Fibroblast of villous mesenchyme (primary cell): ENCODE measurements around the gene NOTCH4. TPM values are rescaled to one million over a fixed set of nuclear protein-coding genes. Genes with fewer than 3 reads are reported as not detected.

ENCODE experiments used
- DNase-seq: peaks from one replicate; pipeline ENCODE4 v3.0.0-alpha.2; 2010; ENCODE audit warnings: low read depth
- H3K4me3 ChIP-seq: 2 replicates; pipeline ENCODE4 v1.5.1; 2011; ENCODE audit warnings: low read depth, mild to moderate bottlenecking, low read length
- total RNA-seq: library from RNA; depleted of rRNA; stranded (reverse); fragments of >200 nt; gene quantifications from 2 replicates; pipeline ENCODE4 v1.2.3, GENCODE V29; 2012
- TF ChIP-seq, protein P1 (sequence below): IDR thresholded peaks from 2 replicates; pipeline ENCODE4 v1.5.1; 2012; ENCODE audit warnings: low read depth, mild to moderate bottlenecking, low read length; ENCODE audit not compliant: insufficient read depth

Gene NOTCH4
- total RNA-seq, 1 donor: 1.3 TPM

GRCh38 chr6:32151863-32152768, 71.8 kb downstream of the NOTCH4 start, which contains the start of gene PRRT1:
Gene PRRT1, minus strand, starts transcription at chr6:32151939. Its CDS starts 112 bp downstream, at chr6:32151827.
- peak within 1 kb of the TSS; percentile 75 for H3K4me3 ChIP-seq
- DNase-seq: no peak
- TF ChIP-seq, protein P1, sequence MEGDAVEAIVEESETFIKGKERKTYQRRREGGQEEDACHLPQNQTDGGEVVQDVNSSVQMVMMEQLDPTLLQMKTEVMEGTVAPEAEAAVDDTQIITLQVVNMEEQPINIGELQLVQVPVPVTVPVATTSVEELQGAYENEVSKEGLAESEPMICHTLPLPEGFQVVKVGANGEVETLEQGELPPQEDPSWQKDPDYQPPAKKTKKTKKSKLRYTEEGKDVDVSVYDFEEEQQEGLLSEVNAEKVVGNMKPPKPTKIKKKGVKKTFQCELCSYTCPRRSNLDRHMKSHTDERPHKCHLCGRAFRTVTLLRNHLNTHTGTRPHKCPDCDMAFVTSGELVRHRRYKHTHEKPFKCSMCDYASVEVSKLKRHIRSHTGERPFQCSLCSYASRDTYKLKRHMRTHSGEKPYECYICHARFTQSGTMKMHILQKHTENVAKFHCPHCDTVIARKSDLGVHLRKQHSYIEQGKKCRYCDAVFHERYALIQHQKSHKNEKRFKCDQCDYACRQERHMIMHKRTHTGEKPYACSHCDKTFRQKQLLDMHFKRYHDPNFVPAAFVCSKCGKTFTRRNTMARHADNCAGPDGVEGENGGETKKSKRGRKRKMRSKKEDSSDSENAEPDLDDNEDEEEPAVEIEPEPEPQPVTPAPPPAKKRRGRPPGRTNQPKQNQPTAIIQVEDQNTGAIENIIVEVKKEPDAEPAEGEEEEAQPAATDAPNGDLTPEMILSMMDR: no peak

DNA sequence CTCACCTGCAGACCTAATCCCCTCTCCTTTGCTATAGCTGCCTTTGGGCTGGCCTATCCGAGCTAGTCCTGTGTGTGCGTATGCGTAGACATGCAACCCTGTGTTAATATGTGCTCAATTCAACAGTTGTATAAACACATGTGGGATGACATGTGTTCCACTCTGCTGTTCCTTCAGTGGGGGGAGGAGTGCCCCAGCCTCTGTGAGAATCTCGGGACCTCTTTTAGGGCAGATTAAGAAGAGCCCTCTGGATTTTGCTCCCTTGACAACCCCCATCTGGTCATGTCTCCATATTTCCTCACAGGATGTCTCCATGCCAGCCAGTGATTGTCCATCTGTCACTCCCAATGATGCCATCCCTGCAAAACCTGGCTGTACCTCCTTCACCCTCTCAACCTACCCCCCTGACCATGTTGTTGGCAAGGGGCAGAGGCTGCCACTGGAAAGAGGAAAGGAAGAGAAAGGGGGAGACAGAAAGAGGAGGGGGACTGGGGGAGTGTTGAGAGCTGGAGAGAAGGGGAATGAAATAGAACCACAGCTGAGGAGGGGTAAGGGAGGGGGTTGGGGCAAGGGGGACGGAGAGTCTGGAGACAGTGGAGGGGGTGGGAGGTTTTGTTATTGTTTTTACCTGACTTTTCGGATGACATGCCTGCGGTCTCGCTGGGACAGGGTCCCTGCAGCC, 72.5 kb downstream of the NOTCH4 start:
- DNase-seq: no peak
- peak overlapping the region; percentile 75 for H3K4me3 ChIP-seq
- TF ChIP-seq, protein P1: no peak

- DNase-seq: no peak
- H3K4me3 ChIP-seq: peak overlapping the region; percentile 75
- TF ChIP-seq, protein P1: no peak
Measured at GRCh38 chr6:32149932-32150870, 73.7 kb downstream of the NOTCH4 start.

DNA sequence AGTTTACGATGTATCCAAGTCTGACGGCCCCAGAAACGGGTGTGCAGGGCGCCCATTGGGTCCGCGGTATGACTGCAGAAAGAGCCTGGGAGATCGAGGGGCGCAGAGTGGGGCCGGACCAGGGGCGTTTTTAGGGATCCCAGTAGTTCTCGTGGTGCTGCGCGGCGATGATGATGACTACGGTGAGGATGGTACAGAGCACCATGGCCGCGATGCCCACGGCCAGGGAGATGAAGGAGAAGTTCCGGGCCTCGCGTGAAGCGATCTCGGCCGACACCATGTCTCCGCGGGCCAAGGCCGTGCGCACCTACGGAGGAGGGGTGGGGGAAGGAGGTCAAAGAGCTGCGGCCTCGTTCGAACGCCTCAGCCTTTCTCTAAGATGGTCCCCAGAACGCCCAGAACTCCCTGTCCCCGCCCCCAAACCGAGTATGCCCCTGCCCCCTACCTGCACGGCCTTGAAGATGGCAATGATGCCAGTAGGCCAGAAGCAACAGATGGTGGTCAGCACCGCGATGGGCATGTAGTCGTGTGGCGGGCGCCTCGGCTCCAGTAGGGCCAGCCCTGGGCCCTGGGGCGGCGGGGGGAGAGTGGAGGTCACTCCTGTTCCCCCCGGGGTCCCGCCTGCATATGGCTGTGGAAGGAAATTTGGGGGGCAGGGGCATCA, 74.6 kb downstream of the NOTCH4 start:
- no peak overlapping the region for H3K4me3 ChIP-seq

DNA sequence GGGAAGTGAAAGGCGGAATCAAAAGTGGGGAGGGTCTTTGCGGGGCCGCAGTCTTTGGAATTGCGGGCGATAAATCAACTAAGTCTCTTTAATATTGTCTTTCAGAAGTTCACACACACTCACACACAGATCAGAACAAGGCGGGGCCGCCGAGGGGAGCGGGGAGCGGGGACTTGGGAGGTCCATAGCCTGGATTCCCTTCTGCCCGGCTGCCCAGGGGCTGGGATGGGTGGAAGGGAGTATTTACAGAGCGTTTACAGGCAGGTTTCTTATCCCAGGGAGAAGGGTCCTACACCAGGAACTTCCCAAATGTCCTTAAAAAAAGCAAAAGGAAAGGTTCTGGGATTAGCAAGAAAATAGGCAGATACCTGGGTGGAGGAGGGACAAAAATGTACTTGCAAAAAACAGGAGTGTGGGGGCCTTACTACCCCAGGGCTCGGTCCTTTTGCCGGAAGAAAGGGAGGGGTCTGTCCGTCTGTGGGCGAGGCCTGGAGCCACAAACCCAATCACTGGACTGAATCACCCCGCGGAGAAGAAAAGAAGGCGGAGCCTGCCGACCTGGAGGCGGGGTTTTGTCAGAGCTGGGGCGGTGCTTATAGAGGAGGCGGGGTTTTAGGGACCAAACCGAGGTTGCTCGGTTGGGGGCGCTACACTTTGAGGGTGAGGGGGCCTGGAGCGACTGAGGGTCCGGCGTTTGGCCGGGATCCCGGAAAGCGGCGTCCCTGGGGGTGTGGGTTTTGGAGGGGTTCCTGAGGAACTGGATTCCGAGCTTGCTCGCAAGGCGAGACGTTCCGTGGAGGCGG, 75.4 kb downstream of the NOTCH4 start:
- no peak overlapping the region for H3K4me3 ChIP-seq
- TF ChIP-seq, protein P1: no peak
- no peak for DNase-seq

More for the DNA sequence above, 74.6 kb downstream of the NOTCH4 start:
- TF ChIP-seq, protein P1: no peak
- DNase-seq: no peak
